ENCODE measurements around the gene LRRC25.

Gene LRRC25

GRCh38 chr19:18437491-18438330, 40.3 kb upstream of the LRRC25 start, which contains the start of gene ISYNA1 (continued):
- TF ChIP-seq ZNF18 (tag by site-specific recombination; IDR thresholded peaks at IDR 0.05) (no peak), ZNF416 (tag by site-specific recombination; IDR thresholded peaks at IDR 0.05) (no peak), ZNF843 (tag by site-specific recombination; IDR thresholded peaks at IDR 0.05) (peak; percentile 13; the same call in 1 of the 2 replicates), INSM2 (tag by site-specific recombination; IDR thresholded peaks at IDR 0.05) (0 out of 2 replicates have a peak, but pooled peaks have one; percentile 28), ZNF16 (tag by site-specific recombination; IDR thresholded peaks at IDR 0.05; ENCODE audit: low read depth) (no peak), ZNF10 (tag by site-specific recombination; IDR thresholded peaks at IDR 0.05) (no peak), ZBTB44 (tag by site-specific recombination; IDR thresholded peaks at IDR 0.05) (no peak), ZNF324 (tag by site-specific recombination; IDR thresholded peaks at IDR 0.05) (peak; percentile 43; the same call in 1 of the 2 replicates), KLF1 (tag by site-specific recombination; IDR thresholded peaks at IDR 0.05) (peak; percentile 48; the same call in 1 of the 2 replicates), ZFP69B (tag by site-specific recombination; IDR thresholded peaks at IDR 0.05) (no peak), ZNF26 (tag by site-specific recombination; IDR thresholded peaks at IDR 0.05) (no peak), ZFHX2 (tag by site-specific recombination; conservative IDR thresholded peaks at IDR 0.05) (peak; percentile 93), PRDM4 (tag by site-specific recombination; IDR thresholded peaks at IDR 0.05) (peak; percentile 42), ZNF654 (tag by site-specific recombination; IDR thresholded peaks at IDR 0.05; ENCODE audit: low read depth) (no peak), REST (tag by site-specific recombination; IDR thresholded peaks at IDR 0.05) (peak; percentile 41; the same call in 1 of the 2 replicates), SP2 (tag by site-specific recombination; IDR thresholded peaks at IDR 0.05) (peak; percentile 44; the same call in 1 of the 2 replicates), ZNF76 (tag by site-specific recombination; IDR thresholded peaks at IDR 0.05; ENCODE audit: borderline replicate concordance, low read depth) (peak; percentile 69), TCF7L2 (IDR thresholded peaks at IDR 0.05; ENCODE audit: borderline replicate concordance, low read depth, low read length) (no peak), KLF8 (tag by site-specific recombination; IDR thresholded peaks at IDR 0.05) (peak; percentile 31; the same call in 1 of the 2 replicates), ZNF175 (tag by site-specific recombination; IDR thresholded peaks at IDR 0.05) (no peak), ZNF423 (tag by site-specific recombination; IDR thresholded peaks at IDR 0.05) (0 out of 2 replicates have a peak, but pooled peaks have one; percentile 26), ZNF223 (tag by site-specific recombination; IDR thresholded peaks at IDR 0.05) (peak; percentile 92), AEBP2 (tag by site-specific recombination; IDR thresholded peaks at IDR 0.05; ENCODE audit: borderline replicate concordance) (no peak), SETDB1 (IDR thresholded peaks at IDR 0.05; ENCODE audit: insufficient read length, low read length) (no peak)

All from HEK293 (cell line).